GM21723 (cell line): ENCODE results near the gene LMF1.
"Not testable (repeated sequence)": the region's sequence is repeated elsewhere in the genome, so short reads cannot be mapped to it uniquely, and the experiment has no call there.

Experiments
- ATAC-seq: cut with Tn5 transposase; IDR thresholded peaks from one replicate; pipeline ENCODE4 v1.9.1; 2021; ENCODE audit warnings: mild to moderate bottlenecking, moderate library complexity; ENCODE audit not compliant: unreplicated experiment

The LMF1 gene

GRCh38 chr16:973366-973765 lies 2.6 kb upstream of the LMF1 start:
- no peak for ATAC-seq

GRCh38 chr16:972316-973002 lies 1.7 kb upstream of the LMF1 start:
- ATAC-seq, result no peak

DNA sequence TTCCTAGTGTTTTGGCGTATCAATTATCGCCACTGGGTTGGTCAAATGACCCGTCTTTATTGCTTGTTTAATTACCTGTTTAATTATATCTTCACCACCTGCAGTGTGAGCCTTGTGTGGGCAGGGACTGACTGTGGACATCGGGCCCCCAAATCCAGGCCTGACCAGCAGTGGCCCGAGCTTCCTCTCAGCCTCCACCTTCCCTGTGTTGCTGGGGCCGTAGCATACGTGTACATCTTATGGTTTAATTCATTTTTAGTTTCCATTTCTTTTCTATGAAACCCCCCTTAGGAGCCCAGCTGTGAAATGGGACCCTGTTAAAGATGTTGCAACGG lies 1.2 kb upstream of the LMF1 start:
- no peak for ATAC-seq

- no peak for ATAC-seq
Observed at GRCh38 chr16:971582-971905, 760 bp upstream of the LMF1 start.

DNA sequence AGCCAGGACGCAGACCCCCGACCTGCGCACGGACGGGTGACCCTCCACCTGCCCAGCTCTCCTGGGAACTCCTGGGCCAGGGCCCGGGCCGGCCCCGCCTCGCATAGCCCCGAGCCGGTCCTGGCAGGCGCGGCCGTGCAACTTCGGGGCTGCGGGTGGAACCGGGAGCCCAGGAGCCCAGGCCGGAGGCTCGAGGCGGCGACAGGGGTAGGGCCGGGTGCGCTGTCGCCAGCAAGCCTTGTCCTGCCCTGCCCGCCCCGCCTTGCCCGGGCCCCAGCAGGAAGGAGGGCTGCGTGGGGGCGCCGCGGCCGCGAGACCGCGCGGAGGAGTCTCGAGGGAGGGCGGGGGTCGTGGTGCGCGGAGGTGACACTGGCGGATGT lies 408 bp downstream of the LMF1 start:
- ATAC-seq, result no peak

DNA sequence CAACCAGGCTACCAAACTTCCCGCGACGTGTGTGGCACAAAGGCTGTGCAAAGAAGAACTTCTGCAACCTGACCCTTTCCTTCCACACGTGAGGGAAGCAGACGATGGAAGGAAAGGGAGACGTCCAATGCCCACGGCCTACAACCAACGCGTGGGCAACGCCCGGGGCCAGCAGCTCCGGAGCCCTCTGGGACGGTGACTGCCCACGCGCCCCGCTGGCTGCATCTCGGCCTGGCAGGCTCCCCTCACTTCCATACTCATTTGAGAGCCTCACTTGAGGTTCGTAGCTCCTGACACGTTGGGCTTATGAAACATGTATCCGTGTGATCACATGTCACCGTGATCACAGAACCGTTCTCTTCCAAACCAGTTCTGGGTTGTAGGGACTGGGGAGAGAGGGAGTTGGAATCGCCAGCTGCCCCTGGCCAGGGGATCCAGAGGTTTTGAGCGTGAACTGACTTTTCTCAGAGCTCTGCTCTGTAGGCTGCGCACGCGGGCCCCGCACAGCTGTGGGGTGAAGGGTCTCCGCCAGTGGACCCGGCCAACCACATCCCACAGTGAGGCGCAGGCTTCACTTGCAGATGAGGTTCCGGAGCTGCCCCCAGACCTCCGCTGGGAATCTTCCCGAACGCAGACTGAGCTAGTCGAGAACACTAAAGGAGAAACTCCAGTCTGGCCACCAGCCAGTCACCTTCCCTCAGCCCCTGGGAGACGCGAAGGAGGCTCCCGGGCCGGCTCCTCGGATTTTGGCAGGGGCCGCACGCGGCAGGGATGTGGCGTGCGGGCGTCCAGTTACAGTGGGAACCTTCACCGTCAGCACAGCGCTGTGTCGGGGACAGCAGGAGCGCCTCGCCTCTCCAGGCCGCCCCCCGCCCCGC lies 1.0 kb downstream of the LMF1 start:
- ATAC-seq, result no peak

DNA sequence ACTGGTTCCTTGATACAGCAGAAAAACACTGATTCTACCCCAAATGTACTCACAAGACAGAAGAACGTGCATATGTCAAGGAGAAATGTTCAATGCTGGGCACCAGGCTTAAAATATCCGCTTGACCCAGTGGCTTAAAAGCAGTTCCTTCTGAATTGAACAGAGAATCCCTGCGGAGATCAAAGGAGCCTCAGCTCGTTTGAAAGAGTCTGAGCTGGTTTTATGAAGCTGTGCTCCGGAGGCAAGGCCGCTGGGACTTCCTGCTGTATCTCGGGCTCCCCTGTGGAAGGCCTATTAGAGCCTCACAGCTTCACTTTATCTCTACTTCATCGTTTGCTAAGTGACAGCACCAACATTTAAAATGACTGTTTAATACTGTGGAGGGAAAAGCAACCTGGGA lies 2.2 kb downstream of the LMF1 start:
- ATAC-seq, result no peak

- ATAC-seq, result no peak
Observed at GRCh38 chr16:967546-968295, 3.1 kb downstream of the LMF1 start.

DNA sequence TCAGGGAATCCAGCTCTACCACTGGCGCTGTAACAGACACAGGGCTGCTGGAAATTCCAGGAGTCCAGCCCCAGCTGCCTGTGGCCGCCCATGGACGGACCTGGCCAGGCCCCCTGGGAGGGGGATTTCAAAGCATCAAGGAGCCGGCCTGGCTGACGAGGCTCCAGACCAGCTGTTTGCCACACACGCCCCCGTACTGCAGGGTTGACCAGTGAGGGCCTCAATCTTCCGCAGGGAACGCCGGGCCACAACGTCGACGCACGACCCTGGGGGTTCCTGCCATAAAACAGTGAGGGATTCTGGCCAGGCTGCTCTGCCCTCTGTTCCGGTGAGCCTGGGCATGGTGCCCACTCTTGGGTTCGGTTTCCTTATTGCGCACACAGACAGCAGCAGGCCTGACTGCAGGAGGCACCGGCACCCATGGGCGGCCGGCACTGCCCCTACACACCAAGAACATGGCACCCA lies 3.7 kb downstream of the LMF1 start:
- ATAC-seq, result no peak

- ATAC-seq, result no peak
Observed at GRCh38 chr16:966505-966904, 4.3 kb downstream of the LMF1 start.

DNA sequence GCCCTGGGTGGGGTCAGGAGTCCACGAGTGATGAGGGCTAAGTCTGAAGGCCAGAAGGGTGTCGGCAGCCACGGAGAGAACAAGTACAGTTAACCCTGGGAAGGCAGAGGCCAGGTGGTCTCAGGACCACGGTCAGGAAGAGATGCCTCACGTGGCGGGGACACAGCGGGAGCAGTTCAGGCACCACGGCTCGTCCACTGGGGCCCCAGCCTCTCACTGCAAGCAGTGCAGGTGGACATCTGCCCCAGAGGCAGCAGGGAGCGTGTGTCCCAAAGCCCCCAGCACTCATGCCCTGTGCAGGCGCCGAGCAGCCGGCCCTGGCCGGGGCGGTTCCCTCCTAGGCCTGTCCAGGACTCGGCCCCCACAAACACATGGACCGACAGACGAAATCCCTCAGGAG lies 4.7 kb downstream of the LMF1 start:
- ATAC-seq, result no peak

DNA sequence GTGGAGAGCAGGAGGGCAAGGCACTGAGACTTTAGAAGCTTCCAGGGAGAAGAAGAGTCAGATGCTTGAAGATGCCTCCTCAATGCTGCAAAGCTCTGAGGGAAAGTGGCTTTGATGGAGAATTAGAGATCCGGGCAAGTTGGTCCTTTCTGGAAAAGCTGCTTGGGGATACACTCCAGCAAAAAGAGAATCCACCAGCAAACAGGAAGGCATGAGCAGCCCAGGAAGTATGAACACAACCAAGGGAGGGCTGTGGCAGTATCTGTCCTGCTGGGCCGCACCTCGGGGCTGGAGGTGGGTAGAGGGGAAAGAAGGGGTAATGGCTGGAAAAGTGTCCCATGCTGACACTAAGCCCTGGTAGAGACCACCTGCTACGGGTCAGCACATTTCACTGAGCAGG lies 5.3 kb downstream of the LMF1 start:
- no peak for ATAC-seq

- ATAC-seq, result no peak
Observed at GRCh38 chr16:965036-965395, 5.8 kb downstream of the LMF1 start.

- no peak for ATAC-seq
Observed at GRCh38 chr16:964356-965035, 6.3 kb downstream of the LMF1 start.

- ATAC-seq, result no peak
Observed at GRCh38 chr16:963913-964312, 6.9 kb downstream of the LMF1 start.

DNA sequence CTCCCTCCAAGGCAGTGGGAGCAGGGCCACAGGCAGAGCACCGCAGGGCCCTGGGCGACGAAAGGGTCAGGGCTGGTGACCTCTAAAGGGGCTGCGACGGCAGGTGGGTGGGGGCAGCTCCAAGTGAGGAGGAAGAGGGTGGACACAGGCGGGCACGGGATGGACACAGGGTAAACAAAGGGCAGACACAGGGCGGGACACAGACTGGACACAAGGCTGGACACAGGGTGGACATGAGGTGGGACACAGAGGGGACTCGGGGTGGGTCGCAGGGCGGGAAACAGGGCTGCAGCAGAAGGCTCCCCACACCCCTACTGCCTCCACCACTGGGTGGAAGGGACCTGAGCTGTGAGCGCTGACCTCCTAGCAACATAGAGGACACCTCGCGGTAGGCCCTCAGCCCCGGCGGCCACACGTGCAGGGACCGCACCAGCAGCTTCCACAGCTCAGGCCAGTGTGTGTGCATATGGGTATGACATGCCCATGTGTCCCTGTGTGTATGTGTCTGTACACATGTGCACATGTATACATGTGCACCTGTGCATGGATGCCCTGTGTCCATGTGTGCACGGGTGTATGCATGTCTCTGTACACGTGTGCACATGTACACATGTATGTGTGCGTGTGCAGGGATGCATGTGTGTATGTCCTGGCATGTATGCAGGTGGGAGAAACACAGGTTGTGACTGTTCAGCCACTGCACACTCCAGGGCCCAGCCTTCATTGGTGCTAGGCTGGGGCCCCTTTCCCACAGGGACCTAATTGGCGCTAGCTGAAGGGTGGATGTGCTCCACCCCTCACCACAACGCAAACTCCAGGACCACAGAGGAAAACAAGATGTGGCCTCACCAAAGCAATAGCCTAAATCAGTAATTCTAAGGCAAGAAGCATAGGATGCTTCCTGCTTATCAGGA lies 7.6 kb downstream of the LMF1 start:
- ATAC-seq, result no peak

GRCh38 chr16:962366-962765 lies 8.4 kb downstream of the LMF1 start:
- no peak for ATAC-seq

DNA sequence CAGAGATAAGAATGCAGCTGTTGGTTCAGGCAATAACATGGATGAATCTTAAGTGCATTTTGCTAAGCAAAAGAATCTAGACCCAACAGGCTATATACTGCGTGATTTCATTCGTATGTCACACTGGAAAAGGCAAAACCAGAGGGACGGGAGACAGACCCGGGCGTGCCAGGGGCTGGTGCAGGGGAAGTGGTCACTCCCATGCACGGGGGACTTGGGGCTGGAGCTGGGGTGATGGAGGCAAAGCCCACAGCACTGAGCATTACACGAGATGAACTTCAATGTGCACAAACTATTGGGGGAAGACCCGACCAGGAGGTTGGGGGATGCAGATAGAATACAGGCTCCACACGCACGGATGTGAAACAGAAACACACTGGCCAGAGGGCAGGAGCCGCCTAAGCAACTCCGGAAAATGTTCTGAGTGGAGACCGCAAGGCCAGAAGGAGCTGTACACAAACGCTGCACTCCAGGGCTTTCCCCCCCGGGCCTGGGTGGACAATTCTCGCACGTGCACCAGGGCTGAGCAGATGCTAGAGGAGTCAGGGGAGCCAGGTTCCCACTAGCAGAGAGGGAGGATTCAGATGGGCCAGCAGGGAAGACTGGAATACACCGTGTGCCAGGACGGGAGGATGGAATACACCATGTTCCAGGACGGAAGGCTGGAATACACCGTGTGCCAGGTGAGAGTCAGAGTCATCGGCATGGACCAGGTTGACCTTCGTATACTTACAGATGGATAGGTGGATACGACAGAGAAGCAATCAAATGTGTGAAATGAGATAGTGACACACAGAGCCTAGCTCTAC lies 11.3 kb downstream of the LMF1 start:
- no peak for ATAC-seq

DNA sequence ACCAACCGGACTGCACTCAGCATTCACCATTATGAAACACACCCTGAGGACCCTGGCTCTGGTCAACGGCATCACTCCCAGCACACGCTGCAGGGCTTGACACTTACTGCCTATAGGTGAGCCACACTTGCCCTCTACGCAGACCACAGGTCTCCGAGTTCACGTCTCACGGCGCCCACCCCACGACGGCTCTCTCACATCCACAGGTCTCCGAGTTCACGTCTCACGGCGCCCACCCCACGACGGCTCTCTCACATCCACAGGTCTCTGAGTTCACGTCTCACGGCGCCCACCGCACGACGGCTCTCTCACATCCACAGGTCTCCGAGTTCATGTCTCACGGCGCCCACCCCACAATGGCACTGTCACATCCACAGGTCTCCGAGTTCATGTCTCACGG lies 15.0 kb downstream of the LMF1 start:
- ATAC-seq, result not testable (repeated sequence)

DNA sequence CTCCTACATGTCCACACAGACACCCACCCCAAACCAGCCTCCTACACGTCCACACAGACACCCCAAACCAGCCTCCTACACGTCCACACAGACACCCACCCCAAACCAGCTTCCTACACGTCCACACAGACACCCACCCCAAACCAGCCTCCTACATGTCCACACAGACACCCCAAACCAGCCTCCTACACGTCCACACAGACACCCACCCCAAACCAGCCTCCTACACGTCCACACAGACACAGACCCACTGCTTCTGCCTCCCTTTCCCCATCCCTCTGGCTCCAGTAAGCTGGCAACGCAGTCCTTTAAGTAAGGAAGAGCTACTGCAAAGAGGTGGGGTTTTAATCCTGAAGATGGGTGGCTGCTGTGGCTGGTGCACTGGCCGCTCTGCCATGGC lies 17.0 kb downstream of the LMF1 start:
- not testable (repeated sequence) for ATAC-seq
